ENCODE data around the gene FAM117A.
A peak's percentile ranks its signal among the peaks of the same experiment; 100 is the strongest.

Gene FAM117A

GRCh38 chr17:49739641-49740271 is 24.2 kb downstream of the FAM117A start:
- no peaks in the 10 kb centered on the region for H3K79me2 ChIP-seq (ENCODE audit: control insufficient read depth, low read length)

GRCh38 chr17:49738456-49739163 is 25.3 kb downstream of the FAM117A start:
- Histone ChIP-seq H3K36me3 (ENCODE audit: control insufficient read depth, low read length) (no peaks in the 10 kb centered on the region), H3K27me3 (ENCODE audit: control insufficient read depth, low read length) (no peaks in the 10 kb centered on the region), H3K27ac (ENCODE audit: low read depth, low read length) (no peak overlapping the region), H3K9me3 (ENCODE audit: control insufficient read depth, insufficient read depth, low read length) (no peaks in the 10 kb centered on the region), H3F3A (ENCODE audit: control insufficient read depth, insufficient read depth) (no peaks in the 10 kb centered on the region), H3K4me1 (ENCODE audit: control insufficient read depth, low read length) (peaks cover 46% of the 10 kb centered on the region), H3K9me2 (replicated peaks; ENCODE audit: control insufficient read depth, low read length) (no peaks in the 10 kb centered on the region), H3K79me2 (ENCODE audit: control insufficient read depth, low read length) (no peaks in the 10 kb centered on the region), H3K4me3 (ENCODE audit: low read length) (no peak overlapping the region), H3K4me2 (ENCODE audit: low read length) (peak overlapping the region; percentile 64), H4K20me1 (ENCODE audit: control insufficient read depth, insufficient read depth, low read depth, low read length) (no peaks in the 10 kb centered on the region)
- TF ChIP-seq EZH2phosphoT487 (IDR thresholded peaks at IDR 0.05; ENCODE audit: borderline replicate concordance, low read length) (no peak), CTCF (IDR thresholded peaks at IDR 0.05; ENCODE audit: low read depth, low read length, poor library complexity, severe bottlenecking) (no peak)

More at GRCh38 chr17:49739641-49740271, 24.2 kb downstream of the FAM117A start:
- Histone ChIP-seq H3K4me2 (ENCODE audit: low read length) (peak overlapping the region; percentile 64), H3K36me3 (ENCODE audit: control insufficient read depth, low read length) (no peaks in the 10 kb centered on the region), H3F3A (ENCODE audit: control insufficient read depth, insufficient read depth) (no peaks in the 10 kb centered on the region), H3K4me3 (ENCODE audit: low read length) (peak overlapping the region; percentile 19), H4K20me1 (ENCODE audit: control insufficient read depth, insufficient read depth, low read depth, low read length) (no peaks in the 10 kb centered on the region), H3K9me3 (ENCODE audit: control insufficient read depth, insufficient read depth, low read length) (no peaks in the 10 kb centered on the region), H3K9me2 (replicated peaks; ENCODE audit: control insufficient read depth, low read length) (no peaks in the 10 kb centered on the region), H3K27ac (ENCODE audit: low read depth, low read length) (0 out of 2 replicates have a peak overlapping the region, but pooled peaks have one; percentile 15), H3K4me1 (ENCODE audit: control insufficient read depth, low read length) (peaks cover 52% of the 10 kb centered on the region), H3K27me3 (ENCODE audit: control insufficient read depth, low read length) (no peaks in the 10 kb centered on the region)
- TF ChIP-seq CTCF (IDR thresholded peaks at IDR 0.05; ENCODE audit: low read depth, low read length, poor library complexity, severe bottlenecking): no peak
- TF ChIP-seq EZH2phosphoT487 (IDR thresholded peaks at IDR 0.05; ENCODE audit: borderline replicate concordance, low read length): no peak

GRCh38 chr17:49734515-49735490 is 29.1 kb downstream of the FAM117A start:
- Histone ChIP-seq H3K9me2 (replicated peaks; ENCODE audit: control insufficient read depth, low read length) (no peaks in the 10 kb centered on the region), H3K4me1 (ENCODE audit: control insufficient read depth, low read length) (peaks cover 11% of the 10 kb centered on the region), H3K27ac (ENCODE audit: low read depth, low read length) (no peak overlapping the region), H3K4me2 (ENCODE audit: low read length) (no peak overlapping the region), H3K4me3 (ENCODE audit: low read length) (no peak overlapping the region), H3K27me3 (ENCODE audit: control insufficient read depth, low read length) (no peaks in the 10 kb centered on the region), H3F3A (ENCODE audit: control insufficient read depth, insufficient read depth) (no peaks in the 10 kb centered on the region), H4K20me1 (ENCODE audit: control insufficient read depth, insufficient read depth, low read depth, low read length) (no peaks in the 10 kb centered on the region), H3K9me3 (ENCODE audit: control insufficient read depth, insufficient read depth, low read length) (no peaks in the 10 kb centered on the region), H3K36me3 (ENCODE audit: control insufficient read depth, low read length) (no peaks in the 10 kb centered on the region), H3K79me2 (ENCODE audit: control insufficient read depth, low read length) (no peaks in the 10 kb centered on the region)
- TF ChIP-seq EZH2phosphoT487 (IDR thresholded peaks at IDR 0.05; ENCODE audit: borderline replicate concordance, low read length) (no peak), CTCF (IDR thresholded peaks at IDR 0.05; ENCODE audit: low read depth, low read length, poor library complexity, severe bottlenecking) (no peak)

All from DOHH2 (cell line).